GM18951 (cell line): ENCODE measurements around the gene MDN1.
"Not testable (repeated sequence)": the region's sequence is repeated elsewhere in the genome, so short reads cannot be mapped to it uniquely, and the experiment has no call there.

Source experiments
- POLR2A ChIP-seq: IDR thresholded peaks from 4 replicates; pipeline ENCODE4 v1.6.1; 2011; ENCODE audit warnings: mild to moderate bottlenecking; ENCODE audit not compliant: insufficient read length, insufficient read depth; ENCODE audit errors: extremely low read depth
- in situ Hi-C: fragments of 300-500 bp; cut with MboI; formaldehyde crosslinking; loops from one replicate; pipeline ENCODE4 v1.12.0; 2022; ENCODE audit warnings: low sequenced_read_pairs, mixed read lengths, inconsistent platforms; ENCODE audit not compliant: unreplicated experiment

Gene MDN1

DNA sequence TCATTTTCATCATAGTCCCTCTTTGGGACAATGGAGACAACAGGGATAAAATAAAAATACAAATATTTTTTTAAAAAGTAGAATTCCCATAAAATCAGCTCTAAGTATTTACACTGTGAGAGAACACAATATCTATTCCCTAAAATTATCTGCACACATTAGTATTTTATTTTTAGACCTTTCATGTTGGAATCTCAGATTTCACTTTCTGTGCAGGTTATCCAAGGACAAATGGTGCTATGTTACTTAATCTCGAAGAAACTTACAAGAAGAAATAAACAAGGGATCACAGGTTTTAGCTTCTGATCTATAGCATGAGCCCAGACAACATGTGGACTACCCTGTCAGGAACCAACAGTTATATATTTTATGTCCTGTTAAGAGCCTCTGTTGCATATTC is 158.0 kb downstream of the MDN1 start:
- no peak for TF ChIP-seq POLR2A

DNA sequence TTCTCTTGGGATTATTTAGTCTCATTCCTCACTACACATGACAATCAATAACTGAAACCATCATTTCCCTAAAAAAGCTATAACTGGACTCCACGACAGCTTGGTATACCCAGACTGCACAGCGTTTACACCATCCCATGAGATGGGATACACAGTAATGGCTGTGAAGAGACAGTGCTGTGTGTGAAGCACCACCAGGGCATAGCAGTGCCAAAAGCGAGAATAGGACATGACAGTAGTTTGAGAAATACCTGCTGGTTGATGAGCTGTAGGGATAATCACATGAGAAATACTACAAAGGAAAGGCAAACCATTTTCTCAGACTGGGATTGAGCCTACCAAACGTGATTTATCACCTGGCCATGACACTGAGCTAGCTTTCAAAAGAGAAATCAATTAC is 158.6 kb downstream of the MDN1 start:
- no peak for TF ChIP-seq POLR2A
- in situ Hi-C loops: no loop called here

More for the DNA sequence above, 158.0 kb downstream of the MDN1 start:
- in situ Hi-C loops: no loop called here

GRCh38 chr6:89657445-89658158 is 162.0 kb downstream of the MDN1 start:
- no peak for TF ChIP-seq POLR2A
- in situ Hi-C loops: no loop called here

DNA sequence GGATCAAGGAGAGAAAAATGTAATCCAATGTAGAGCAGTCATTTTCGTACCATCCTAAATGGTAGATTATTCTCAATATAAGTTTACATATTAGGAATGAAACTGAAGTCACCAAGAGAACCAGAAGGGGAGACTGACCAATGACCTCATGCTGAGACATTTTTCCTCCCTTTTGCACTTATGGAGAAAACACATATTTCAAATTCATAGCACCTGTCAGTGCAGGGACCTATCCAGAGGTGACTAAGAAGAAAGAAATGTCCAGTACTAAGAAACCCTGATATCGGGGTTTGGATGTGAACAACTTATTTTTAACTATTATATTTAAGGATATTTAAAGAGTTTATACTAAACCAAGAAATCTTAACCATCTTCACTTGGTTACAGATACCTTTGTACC is 164.5 kb downstream of the MDN1 start:
- in situ Hi-C loops: no loop called here
- TF ChIP-seq POLR2A: no peak

- no peak for TF ChIP-seq POLR2A
- in situ Hi-C loops: no loop called here
Observed at GRCh38 chr6:89650579-89650978, 169.0 kb downstream of the MDN1 start.

- in situ Hi-C loops: no loop called here
- no peak for TF ChIP-seq POLR2A
Observed at GRCh38 chr6:89649682-89650081, 169.9 kb downstream of the MDN1 start.

DNA sequence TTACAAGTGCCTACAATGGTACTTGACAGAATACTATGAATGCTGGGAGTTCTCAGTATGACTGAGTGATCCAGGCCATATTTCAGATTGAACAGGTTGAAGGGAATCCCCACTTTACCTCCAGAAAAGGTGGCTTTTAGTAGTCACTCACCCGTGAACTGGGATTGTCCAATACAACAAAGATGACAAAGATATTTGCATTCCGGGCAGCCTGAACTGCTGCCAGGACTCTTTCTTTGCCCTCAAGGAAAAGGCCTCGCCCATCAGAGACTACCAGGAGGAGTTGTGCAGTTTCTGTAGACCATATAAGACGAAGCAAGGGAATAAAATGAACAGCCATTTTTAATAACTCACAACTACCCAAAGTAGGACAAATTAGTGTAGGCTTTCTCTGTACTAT is 174.7 kb downstream of the MDN1 start:
- in situ Hi-C loops: no loop called here
- no peak for TF ChIP-seq POLR2A

GRCh38 chr6:89643406-89643805 is 176.2 kb downstream of the MDN1 start:
- TF ChIP-seq POLR2A: no peak
- in situ Hi-C loops: no loop called here

DNA sequence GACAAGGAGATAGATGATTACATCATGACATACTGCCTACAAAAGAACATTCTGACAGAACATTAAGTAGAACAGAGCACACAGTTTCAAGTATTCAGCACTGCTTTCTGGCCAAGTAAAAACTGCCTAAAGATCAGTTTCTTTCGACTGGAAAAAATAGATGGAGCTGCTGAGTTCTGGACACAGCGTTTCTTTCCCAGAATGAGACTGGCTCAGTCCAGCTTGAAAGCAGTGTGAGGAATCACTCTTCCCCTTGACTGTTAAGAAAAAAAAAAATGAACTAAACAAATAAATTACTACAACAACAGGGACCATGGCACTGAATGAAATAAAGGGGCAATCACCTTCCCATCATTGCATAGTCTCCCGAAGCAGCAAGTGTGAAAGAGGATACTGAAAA is 176.6 kb downstream of the MDN1 start:
- no peak for TF ChIP-seq POLR2A
- in situ Hi-C loops: no loop called here

- in situ Hi-C loops: not testable (repeated sequence)
Observed at GRCh38 chr6:89641581-89641980, 178.0 kb downstream of the MDN1 start.

GRCh38 chr6:89640804-89641203 is 178.8 kb downstream of the MDN1 start:
- in situ Hi-C loops: no loop called here

DNA sequence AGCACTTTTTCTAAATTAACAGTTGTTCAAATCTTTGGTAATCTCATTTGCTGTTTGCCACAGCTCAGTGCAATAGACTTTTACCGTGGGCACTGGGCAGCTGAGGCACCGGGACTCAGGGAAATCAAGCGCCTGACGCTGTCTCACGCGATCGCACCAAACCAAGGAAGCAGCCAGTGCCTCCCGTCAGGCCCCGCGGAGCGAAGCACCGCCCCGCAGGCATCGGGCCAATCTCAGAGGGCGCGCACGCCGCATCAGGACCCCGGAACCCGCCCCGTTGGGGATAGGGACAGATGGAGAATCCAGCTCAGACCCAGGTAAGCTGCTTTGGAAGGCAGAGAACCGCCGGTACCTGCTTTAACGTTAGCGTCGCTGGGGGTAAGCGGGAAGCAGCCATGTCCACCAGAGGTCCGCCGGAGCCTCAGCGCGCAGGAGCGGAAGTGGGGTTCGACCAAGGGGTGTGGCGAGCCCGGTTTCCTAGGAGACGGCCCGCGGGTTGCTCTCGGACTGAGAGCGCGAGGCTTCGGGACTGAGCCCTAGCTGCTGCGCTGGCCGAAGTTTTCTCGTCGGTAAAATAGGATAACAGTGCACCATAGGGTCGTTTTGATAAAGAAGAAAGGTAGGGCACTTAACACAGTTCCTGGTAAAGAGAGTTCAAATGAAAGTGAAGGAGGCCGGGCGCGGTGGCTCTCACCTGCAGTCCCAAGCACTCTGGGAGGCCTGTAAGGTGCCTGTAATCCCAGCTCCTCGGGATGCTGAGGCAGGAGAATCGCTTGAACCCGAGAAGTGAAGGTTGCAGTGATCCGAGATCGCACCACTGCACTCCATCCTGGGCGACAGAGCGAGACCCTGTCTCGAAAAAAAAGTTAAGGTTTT is 181.0 kb downstream of the MDN1 start, which contains the start of gene LYRM2:
Gene LYRM2, minus strand, starts transcription at position 428 of the 876 bp plus-strand sequence. Its CDS starts 31 bp downstream, at position 397.
- in situ Hi-C loops: no loop called here
- peak; percentile 93 for TF ChIP-seq POLR2A

More at GRCh38 chr6:89640804-89641203, 178.8 kb downstream of the MDN1 start:
- TF ChIP-seq POLR2A: no peak

DNA sequence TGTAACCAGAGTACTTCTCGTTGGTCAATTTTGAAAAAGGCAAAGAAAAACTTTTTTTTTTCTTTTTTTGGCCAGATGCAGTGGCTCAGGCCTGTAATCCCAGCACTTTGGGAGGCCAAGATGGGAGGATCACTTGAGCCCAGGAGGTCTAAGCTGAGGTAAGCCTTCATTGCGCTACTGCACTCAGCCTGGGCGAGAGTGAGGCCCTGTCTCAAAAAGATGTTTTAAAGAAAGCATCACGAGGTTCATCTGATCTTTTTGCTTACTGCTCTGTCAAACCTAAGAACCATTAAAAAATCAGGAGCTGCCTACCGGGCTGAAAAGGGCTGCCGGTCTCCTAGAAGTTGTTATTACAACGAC is 181.7 kb downstream of the MDN1 start:
- TF ChIP-seq POLR2A: no peak
- in situ Hi-C loops: no loop called here

DNA sequence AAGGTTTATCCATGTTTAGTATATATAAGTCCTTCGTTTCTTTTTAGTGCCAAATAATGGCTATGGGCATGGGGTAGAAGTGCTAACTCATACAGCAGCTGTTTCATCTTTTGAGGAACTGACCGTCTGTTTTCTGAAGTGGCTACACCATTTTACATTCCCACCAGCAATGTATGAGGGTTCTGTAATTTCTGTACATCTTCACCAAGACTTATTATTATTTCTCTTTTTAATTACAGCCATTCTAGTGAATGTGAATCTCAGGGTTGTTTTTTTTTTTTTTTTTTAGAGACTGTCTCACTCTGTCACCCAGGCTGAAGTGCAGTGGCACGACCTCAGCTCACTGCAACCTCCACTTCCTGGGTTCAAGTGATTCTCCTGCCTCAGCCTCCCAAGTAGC is 183.2 kb downstream of the MDN1 start:
- in situ Hi-C loops: not testable (repeated sequence)
